Endodermal cell (in vitro differentiated cells): ENCODE data around the gene TLK2. TPM values are rescaled to one million over a fixed set of nuclear protein-coding genes. Genes with fewer than 3 reads are reported as not detected.

Source experiments
- DNase-seq: peaks from one replicate; pipeline ENCODE4 v3.0.0-alpha.2; 2017
- H3K27ac ChIP-seq: 2 replicates; pipeline ENCODE4 v1.5.1; 2013; ENCODE audit warnings: mild to moderate bottlenecking, low read depth, low read length, moderate library complexity
- H3K27me3 ChIP-seq: 2 replicates; pipeline ENCODE4 v1.6.1; 2013; ENCODE audit warnings: mild to moderate bottlenecking, low read length, moderate library complexity; ENCODE audit not compliant: insufficient read depth, control insufficient read depth, poor library complexity, severe bottlenecking
- H3K36me3 ChIP-seq: 2 replicates; pipeline ENCODE4 v1.7.0; 2013; ENCODE audit warnings: mild to moderate bottlenecking, low read length, moderate library complexity; ENCODE audit not compliant: control insufficient read depth, insufficient read depth
- H3K4me1 ChIP-seq: one replicate; pipeline ENCODE4 v1.7.0; 2013; ENCODE audit warnings: low read length; ENCODE audit not compliant: control insufficient read depth, insufficient read depth
- H3K4me3 ChIP-seq: 2 replicates; pipeline ENCODE4 v1.5.1; 2013; ENCODE audit warnings: mild to moderate bottlenecking, low read length, moderate library complexity
- H3K9ac ChIP-seq: 2 replicates; pipeline ENCODE4 v1.6.1; 2013; ENCODE audit warnings: mild to moderate bottlenecking, low read length, moderate library complexity; ENCODE audit not compliant: poor library complexity, severe bottlenecking; ENCODE audit errors: extremely low read depth
- H3K9me3 ChIP-seq: 2 replicates; pipeline ENCODE4 v1.6.1; 2013; ENCODE audit warnings: mild to moderate bottlenecking, low read length, moderate library complexity; ENCODE audit not compliant: control insufficient read depth
- H3K27ac Mint-ChIP-seq: 2 replicates; pipeline ENCODE4 v1.8.0; 2020; ENCODE audit warnings: mixed read lengths
- H3K27me3 Mint-ChIP-seq: 2 replicates; pipeline ENCODE4 v1.8.0; 2021; ENCODE audit warnings: mild to moderate bottlenecking, mixed read lengths; ENCODE audit not compliant: insufficient read depth
- H3K36me3 Mint-ChIP-seq: 2 replicates; pipeline ENCODE4 v1.8.0; 2020; ENCODE audit warnings: low read depth, mixed read lengths
- H3K4me1 Mint-ChIP-seq: 2 replicates; pipeline ENCODE4 v1.8.0; 2020; ENCODE audit warnings: mixed read lengths
- H3K4me3 Mint-ChIP-seq: 2 replicates; pipeline ENCODE4 v1.8.0; 2020; ENCODE audit warnings: mild to moderate bottlenecking, moderate library complexity, mixed read lengths
- H3K9me3 Mint-ChIP-seq: 2 replicates; pipeline ENCODE4 v1.8.0; 2020; ENCODE audit warnings: mild to moderate bottlenecking, mixed read lengths
- WGBS, 2 experiments: methylation state at CpG; one replicate each; pipeline versions ENCODE4 v1.1.5 to v1.1.7; 2013; ENCODE audit warnings: missing lambda C conversion rate in 2 of 2, mixed read lengths in 1 of 2; ENCODE audit not compliant: insufficient coverage in 1 of 2, insufficient read length in 1 of 2; 5-methylcytosine and 5-hydroxymethylcytosine counted together
- total RNA-seq, 2 donors: library from RNA; stranded (reverse); fragmentation: NEBNext Ultra II Directional in 1 of 2; extraction: Animal tissue kit (Norgen Biotek cat#: 25700) in 1 of 2; gene quantifications; 2 replicates in 1 of 2; 3 replicates in 1 of 2; pipeline ENCODE4 v1.2.1, GENCODE V29; 2021
- TF ChIP-seq, protein P1 (sequence below): fragments of 200-600 bp; sonication (generic); conservative IDR thresholded peaks from 2 replicates; pipeline ENCODE4 v1.5.0; 2021; ENCODE audit warnings: antibody characterized with exemption, mild to moderate bottlenecking

Gene TLK2
- total RNA-seq, 2 donors from 2014 or later, result 76.2 to 89.2 TPM

DNA sequence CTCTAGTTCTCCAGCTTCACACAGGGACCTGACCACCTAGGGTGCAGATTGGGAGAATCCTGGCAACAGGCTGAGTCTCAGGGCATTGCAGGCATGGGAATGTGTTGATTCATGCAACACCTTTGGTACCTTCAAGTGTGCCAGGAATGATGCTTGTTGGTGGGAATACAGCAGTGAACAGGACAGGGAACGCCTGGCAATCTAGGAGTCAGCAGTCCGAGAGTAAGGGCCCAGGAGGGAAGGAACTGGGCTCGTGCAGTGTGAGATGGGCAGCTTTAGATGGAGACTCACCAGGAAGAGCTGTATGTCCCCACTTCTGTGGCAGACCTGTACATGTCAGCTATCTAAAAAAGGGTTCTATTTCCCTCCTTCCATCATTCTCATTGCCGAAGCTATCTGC, 136.9 kb downstream of the TLK2 start:
- Histone ChIP-seq H3K4me1 (peaks cover 30% of the 10 kb centered on the region), H3K4me3 (no peak overlapping the region), H3K27me3 (no peaks in the 10 kb centered on the region), H3K9ac (no peak overlapping the region), H3K9me3 (no peaks in the 10 kb centered on the region), H3K27ac (no peak overlapping the region), H3K36me3 (peaks cover 45% of the 10 kb centered on the region)
- peaks cover 72% of the 10 kb centered on the region for H3K4me1 Mint-ChIP-seq
- 92 to 94% methylated on average over 3 to 4 of the region's 4 CpGs for WGBS, 2 experiments
- TF ChIP-seq, protein P1, sequence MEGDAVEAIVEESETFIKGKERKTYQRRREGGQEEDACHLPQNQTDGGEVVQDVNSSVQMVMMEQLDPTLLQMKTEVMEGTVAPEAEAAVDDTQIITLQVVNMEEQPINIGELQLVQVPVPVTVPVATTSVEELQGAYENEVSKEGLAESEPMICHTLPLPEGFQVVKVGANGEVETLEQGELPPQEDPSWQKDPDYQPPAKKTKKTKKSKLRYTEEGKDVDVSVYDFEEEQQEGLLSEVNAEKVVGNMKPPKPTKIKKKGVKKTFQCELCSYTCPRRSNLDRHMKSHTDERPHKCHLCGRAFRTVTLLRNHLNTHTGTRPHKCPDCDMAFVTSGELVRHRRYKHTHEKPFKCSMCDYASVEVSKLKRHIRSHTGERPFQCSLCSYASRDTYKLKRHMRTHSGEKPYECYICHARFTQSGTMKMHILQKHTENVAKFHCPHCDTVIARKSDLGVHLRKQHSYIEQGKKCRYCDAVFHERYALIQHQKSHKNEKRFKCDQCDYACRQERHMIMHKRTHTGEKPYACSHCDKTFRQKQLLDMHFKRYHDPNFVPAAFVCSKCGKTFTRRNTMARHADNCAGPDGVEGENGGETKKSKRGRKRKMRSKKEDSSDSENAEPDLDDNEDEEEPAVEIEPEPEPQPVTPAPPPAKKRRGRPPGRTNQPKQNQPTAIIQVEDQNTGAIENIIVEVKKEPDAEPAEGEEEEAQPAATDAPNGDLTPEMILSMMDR, result no peak
- DNase-seq, result peak; percentile 67
- no peaks in the 10 kb centered on the region for H3K27me3 Mint-ChIP-seq
- H3K4me3 Mint-ChIP-seq, result no peak overlapping the region
- peak overlapping the region; percentile 90 for H3K27ac Mint-ChIP-seq
- no peaks in the 10 kb centered on the region for H3K9me3 Mint-ChIP-seq
- peaks cover 29% of the 10 kb centered on the region for H3K36me3 Mint-ChIP-seq

DNA sequence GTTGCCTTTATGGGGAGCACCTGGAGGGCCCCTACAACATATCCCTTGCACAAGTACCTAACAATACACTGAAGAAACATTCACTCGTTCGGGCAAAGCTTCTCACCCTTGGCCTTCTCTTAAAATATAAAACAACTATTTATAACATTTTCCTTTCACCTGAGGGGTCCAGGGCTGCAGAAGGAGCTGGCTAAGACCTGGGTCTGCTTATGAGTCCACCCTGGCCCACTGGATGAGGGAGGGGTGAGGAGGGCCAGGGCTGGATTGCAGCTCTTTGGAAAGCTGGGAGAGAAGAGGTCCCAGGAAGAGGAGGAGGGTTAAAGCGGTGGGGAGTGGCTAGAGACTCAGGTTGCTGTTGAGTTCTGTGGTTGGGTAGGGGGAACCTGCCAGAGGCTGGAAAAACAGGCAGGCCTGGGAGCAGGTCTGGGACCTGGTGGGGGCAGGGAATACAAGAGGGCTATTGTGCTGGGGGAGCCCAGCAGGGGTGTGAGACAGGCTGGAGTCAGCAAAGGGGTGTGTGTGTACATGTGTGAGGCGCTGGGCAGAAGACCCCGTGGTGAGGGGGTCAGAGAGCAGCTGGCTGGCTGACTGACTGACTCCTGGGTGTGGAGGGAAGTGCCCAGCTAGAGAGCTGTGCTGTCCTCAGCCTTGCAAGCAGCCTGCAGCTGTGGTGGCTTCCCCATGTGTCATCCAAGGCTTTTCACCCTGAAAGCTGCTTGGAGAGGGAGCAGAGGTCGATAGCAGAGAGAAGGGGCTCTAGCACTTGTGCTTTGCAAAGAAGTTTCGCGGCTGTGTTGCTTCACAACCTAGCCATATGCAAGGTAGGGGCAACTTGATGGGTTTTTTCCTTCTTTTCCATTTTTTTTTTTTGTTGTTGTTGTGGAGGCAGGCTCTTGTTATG, 138.6 kb downstream of the TLK2 start:
- 31 to 42% methylated on average over 4 to 8 of the region's 8 CpGs for WGBS, 2 experiments
- H3K27ac Mint-ChIP-seq, result peak overlapping the region; percentile 92
- H3K4me3 Mint-ChIP-seq, result peak overlapping the region; percentile 56
- H3K4me1 ChIP-seq, result peaks cover 30% of the 10 kb centered on the region
- peak overlapping the region; percentile 80 for H3K4me3 ChIP-seq
- TF ChIP-seq, protein P1, result no peak
- H3K9me3 ChIP-seq, result no peaks in the 10 kb centered on the region
- H3K27ac ChIP-seq, result peak overlapping the region; percentile 46
- no peaks in the 10 kb centered on the region for H3K27me3 ChIP-seq
- H3K4me1 Mint-ChIP-seq, result peaks cover 57% of the 10 kb centered on the region
- H3K27me3 Mint-ChIP-seq, result no peaks in the 10 kb centered on the region
- peaks cover 33% of the 10 kb centered on the region for H3K36me3 ChIP-seq
- peaks cover 18% of the 10 kb centered on the region for H3K36me3 Mint-ChIP-seq
- H3K9me3 Mint-ChIP-seq, result no peaks in the 10 kb centered on the region
- H3K9ac ChIP-seq, result peak overlapping the region; percentile 63
- DNase-seq, result peak; percentile 100

DNA sequence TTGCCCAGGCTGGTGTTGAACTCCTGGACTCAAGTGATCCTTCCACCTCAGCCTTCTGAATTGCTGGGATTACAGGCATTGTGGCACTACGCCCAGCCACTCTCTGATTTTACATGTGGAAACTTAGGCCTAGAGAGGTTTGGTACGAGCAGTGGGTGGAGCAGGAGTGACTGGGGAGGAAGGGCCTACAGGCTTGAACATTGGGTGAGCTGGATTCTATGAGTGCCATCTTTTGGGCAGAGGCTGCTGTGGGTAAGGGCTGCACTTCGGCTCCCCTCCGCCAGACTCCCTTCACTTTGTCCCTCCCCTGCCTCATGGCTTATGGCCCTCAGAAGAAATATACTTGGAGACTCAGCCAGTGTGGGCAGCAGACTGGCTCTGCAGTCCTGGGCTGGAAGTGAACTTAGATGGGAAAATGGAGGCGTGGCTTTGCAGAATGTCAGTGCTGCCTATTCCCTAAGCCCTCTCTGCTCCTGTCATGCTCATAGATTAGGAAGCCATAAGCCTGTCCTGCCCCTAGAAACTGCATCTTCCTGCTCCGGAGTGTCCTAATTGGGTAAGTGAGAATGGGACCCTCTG, 139.4 kb downstream of the TLK2 start:
- Histone ChIP-seq H3K9me3 (no peaks in the 10 kb centered on the region), H3K36me3 (peaks cover 36% of the 10 kb centered on the region), H3K4me3 (peak overlapping the region; percentile 80), H3K9ac (peak overlapping the region; percentile 63), H3K4me1 (peaks cover 30% of the 10 kb centered on the region), H3K27me3 (no peaks in the 10 kb centered on the region), H3K27ac (peak overlapping the region; percentile 46)
- H3K27ac Mint-ChIP-seq, result peak overlapping the region; percentile 92
- H3K27me3 Mint-ChIP-seq, result no peaks in the 10 kb centered on the region
- peaks cover 55% of the 10 kb centered on the region for H3K4me1 Mint-ChIP-seq
- TF ChIP-seq, protein P1, result no peak
- H3K36me3 Mint-ChIP-seq, result peaks cover 20% of the 10 kb centered on the region
- H3K4me3 Mint-ChIP-seq, result peak overlapping the region; percentile 56
- no peaks in the 10 kb centered on the region for H3K9me3 Mint-ChIP-seq
- WGBS, 2 experiments, result 60 to 72% methylated on average over 3 to 6 of the region's 6 CpGs
- peak; percentile 69 for DNase-seq
